ENCODE results near the gene PKP2.

DNA sequence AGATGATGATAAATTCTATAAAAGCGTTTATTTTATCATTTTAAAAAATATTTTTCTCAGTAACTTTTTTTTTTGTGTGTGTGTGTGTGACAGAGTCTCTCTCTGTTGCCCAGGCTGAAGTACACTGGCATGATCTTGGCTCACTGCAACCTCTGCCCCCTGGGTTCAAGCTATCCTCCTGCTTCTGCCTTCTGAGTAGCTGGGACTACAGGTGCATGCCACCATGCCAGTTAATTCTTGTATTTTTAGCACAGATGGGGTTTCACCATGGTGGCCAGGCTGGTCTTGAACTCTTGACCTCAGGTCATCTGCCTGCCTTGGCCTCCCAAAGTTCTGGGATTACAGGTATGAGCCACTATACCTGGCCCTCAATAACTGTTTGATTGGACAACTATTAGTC lies 37.2 kb downstream of the PKP2 start:
- TF ChIP-seq, protein P1, sequence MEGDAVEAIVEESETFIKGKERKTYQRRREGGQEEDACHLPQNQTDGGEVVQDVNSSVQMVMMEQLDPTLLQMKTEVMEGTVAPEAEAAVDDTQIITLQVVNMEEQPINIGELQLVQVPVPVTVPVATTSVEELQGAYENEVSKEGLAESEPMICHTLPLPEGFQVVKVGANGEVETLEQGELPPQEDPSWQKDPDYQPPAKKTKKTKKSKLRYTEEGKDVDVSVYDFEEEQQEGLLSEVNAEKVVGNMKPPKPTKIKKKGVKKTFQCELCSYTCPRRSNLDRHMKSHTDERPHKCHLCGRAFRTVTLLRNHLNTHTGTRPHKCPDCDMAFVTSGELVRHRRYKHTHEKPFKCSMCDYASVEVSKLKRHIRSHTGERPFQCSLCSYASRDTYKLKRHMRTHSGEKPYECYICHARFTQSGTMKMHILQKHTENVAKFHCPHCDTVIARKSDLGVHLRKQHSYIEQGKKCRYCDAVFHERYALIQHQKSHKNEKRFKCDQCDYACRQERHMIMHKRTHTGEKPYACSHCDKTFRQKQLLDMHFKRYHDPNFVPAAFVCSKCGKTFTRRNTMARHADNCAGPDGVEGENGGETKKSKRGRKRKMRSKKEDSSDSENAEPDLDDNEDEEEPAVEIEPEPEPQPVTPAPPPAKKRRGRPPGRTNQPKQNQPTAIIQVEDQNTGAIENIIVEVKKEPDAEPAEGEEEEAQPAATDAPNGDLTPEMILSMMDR (IDR thresholded peaks at IDR 0.05), result no peak
- TF ChIP-seq POLR2A (IDR thresholded peaks at IDR 0.05), result no peak
- no peak for TF ChIP-seq POLR2AphosphoS5 (IDR thresholded peaks at IDR 0.05)
- no peak for TF ChIP-seq EP300 (IDR thresholded peaks at IDR 0.05)
